ACHN (cell line): ENCODE data around the gene ERI3.

Experiments
- DNase-seq: peaks from one replicate; pipeline ENCODE4 v3.0.0-alpha.2; 2015
- in situ Hi-C: cut with HindIII; loops from 2 replicates; pipeline ENCODE4 v1.10.0; 2017; ENCODE audit warnings: low sequenced_read_pairs, low pct_ligation_motif_present, low pct_unique_long_range_greater_than_20kb

The ERI3 gene

DNA sequence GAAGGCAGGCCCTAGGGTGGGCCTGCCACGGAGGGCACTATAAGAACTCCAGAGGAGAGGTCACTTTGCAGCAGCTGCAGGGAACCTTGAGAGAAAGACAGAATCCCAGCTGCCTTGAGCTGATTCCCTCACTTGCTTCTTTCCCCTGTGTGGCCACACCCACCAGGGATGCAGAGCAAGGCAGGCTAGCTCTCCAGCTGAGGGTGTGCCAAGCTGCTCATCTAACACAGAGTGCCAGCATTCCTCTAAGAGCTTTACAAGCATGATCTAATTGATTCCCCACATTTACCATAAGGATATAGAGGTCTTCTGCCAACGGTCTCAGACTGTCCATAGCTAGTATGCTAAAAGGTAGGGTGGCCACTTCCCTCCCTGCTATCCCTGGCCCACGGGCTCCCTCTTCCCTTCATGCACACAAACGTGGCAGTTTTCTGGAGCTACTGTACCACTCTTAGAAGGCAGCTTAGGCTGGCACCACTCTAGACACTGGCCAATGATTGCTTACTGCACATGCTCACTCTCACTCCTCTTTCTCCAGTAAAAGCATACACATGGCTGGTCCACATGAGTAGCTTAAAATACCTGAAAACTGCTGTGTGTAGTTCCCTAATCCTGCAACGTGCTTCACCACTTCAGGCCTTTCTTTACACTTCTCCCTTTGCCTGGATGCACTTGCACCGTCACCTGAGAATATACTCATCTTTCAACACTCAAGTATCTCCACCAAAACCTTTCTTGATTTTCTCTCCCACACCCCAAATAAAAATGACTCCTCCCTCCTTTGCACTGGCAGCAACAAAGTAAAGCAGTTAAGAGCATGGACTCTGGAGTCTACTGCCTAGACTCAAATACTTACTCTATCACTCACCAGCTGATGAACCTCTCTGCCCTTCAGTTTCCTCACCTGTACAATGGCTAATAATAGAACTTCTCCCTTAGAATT, 84.1 kb downstream of the ERI3 start:
- in situ Hi-C loops: no loop called here
- DNase-seq: no peak

- in situ Hi-C loops: no loop called here
- no peak for DNase-seq
Measured at GRCh38 chr1:44268054-44268453, 87.0 kb downstream of the ERI3 start.

GRCh38 chr1:44267438-44267837, 87.6 kb downstream of the ERI3 start:
- in situ Hi-C loops: no loop called here
- no peak for DNase-seq

DNA sequence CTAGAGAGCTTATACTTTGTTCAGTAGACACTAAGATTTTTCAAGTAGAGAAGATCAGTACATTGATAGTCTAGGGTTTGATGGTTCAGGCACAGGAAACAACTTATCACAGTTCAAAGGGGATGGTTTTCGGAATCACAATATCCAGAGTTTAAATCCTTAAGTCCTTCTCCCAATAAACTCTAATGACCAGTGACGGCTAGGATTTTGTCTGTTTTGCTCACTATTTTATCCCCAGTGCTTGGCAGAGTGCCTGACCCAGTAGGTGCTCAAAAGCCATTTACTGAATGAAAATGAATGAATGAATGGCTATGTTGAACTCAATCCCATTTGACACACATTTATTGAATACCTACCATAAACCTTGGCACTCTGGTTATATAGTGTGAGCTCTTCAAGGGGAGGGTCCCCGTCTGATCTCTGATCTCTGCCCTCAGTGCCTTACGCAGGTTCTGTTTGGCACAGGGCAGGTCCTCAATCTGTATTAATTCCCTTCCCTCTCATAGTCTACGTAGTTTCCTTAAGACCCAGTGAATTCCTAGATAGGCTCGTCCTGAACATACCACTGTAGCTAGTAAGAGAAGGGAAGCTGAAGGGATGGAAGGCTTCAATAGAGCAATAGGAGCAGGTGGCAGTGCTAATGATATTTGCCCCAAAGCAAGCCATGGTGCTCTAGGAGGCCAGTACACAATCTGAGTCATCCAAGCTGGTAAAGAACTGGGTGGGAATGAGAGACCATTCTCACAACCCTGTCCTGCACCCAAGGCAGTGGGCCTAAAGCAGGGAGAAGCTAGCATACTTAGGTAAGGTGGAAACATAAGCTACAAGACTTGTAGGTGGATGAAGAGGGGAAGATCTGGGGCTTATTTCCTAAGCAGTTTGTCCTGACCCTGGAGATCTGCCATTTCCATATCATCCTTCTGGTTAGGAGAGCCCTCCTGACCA, 88.4 kb downstream of the ERI3 start:
- no peak for DNase-seq
- in situ Hi-C loops: no loop called here

DNA sequence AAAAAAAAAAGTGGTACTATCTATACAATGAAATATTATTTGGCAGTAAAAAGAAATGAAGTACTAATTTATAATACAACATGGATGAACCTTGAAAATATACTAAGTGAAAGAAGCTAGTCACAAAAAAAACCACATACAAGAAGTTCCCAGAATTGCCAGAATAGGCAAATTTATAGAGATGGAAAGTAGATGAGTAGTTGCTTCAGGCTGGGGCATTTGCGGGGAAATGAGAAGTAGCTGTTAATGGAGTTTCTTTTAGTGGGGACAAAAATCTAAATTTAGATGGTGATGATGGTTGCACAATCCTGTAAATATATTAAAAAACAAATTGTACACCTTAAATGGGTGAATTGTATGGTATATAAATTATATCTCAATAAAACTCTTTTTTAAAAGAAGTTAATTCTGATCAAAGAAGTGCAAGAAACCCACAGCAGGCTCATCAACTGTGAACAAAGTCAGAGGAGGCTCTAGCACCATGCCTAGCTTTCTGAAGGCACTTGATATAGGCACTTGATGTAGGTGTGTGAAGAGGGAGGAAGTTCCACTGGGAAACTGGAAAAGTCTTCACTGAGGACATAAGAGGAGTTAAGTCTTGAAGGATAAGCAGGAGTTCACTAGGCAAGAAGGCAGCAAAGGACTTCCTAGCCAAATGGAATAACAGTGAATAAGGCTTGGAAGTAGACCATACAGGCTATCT, 89.2 kb downstream of the ERI3 start:
- no peak for DNase-seq
- in situ Hi-C loops: no loop called here

GRCh38 chr1:44264451-44264771, 90.6 kb downstream of the ERI3 start:
- in situ Hi-C loops: no loop called here
- no peak for DNase-seq

DNA sequence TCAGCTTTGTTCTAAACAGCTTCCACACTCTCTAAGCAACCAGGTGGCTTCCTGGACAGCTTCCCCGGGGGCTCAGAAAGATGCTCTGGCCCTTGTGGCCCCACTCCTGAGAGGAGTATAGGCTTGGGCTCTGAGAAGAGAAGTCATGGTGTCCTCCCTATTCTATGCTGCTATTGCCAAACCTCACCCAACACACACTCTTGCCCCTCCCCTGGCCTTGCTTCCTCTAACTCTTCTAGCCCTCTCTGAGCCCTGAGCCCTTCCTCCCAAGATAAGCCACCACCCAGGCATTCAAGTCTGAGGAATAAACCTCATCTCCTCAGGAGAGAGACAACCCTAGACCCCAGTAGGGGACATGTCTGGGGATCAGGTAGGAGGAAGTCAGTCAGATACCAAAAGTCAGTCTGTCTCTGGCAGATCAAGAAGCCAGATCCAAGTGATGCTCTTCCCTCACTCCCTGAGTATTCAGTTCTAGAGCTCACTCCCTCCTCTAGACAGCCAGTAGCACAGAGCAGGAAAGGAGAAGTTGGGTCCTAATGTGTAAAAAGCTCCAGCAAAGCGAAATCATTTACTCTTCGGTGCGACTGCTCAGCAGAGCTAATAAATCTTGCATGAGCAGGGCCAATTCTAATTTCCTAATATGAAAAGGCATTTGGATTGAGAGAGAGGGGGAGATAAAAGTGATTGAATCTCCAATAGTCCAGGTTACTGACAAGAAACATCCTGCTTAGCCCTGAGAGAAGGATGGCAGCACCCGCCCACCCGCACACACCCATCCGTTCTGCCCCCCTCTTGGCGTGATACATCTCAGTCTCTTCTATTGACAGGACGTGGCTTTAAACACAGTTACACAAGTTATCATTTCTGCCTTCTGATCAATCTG, 91.2 kb downstream of the ERI3 start:
- in situ Hi-C loops: no loop called here
- no peak for DNase-seq

DNA sequence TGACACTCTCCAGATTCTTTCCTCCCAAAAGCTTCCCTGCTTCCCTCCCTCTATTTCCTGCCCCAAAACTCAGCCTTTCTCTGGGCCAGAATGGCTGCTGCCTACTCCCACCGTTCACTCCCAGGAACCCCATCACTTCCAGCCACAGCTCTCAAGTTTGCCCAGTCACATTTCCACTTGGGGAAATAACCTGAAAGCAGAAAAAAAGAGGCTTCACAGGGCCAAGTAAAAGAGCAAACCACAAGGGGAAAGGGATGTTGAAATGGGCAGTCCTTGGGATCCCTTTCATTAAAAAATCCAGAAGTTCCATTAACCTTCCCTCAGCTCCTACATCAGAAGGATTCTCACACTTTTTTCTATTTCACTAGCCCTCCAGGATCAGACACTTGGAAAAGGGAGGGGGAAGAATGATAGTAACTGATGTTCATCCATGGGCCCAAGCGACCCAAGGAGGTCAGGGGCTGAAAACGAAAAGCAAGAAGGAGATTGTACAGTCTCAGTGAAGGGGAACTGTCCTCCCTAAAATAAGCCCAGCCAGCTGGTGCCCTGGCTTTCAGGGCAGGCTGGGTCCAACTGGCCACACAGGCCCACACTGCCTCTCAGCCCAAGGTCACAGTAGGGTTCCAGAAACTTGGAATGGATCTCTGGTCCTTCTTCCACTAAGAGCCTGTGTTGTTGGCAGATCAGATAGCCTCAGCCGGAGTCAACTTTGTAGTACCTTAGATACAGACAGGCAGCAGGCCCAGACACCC, 92.1 kb downstream of the ERI3 start:
- in situ Hi-C loops: no loop called here
- no peak for DNase-seq

DNA sequence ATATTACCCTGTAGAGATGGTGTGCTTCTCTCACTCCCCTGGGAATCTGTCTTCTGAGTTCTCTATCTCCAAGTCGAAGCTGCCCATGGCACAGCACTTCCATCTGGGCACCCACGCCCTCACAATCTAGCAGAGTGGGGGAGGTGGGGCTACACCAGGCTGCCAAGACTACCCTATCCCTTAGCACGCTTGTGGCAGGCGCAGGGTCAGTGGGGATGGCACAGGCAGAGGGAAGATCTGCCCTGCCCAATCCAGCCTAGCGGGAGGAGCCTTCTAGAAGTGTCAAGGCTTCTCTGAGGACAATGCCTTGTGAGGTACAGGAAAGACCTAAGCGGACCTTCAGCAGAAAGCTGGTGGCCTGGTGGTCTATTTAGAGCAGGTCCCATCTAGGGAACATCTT, 92.6 kb downstream of the ERI3 start:
- in situ Hi-C loops: no loop called here
- DNase-seq: no peak

DNA sequence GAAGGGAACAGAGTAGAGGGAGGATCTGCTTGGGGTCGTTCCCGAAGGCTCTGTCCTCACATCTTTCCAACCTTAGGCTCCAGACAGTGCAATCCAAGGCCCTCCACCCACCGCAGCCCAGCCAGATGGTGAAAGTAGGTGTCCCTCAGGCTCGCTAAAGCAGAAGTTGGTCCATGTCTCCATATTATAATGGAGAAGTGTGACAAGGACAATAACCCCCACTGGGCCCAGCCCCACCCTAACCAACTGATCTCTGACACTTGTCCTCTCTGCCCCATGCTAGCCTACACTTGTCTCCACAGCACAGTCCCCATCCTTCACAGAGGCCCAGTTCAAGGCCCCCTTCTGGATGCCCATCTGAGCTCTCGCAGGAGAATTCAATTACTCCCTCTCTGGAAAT, 93.1 kb downstream of the ERI3 start:
- in situ Hi-C loops: no loop called here
- no peak for DNase-seq

GRCh38 chr1:44261171-44261817, 93.8 kb downstream of the ERI3 start:
- no peak for DNase-seq
- in situ Hi-C loops: no loop called here

DNA sequence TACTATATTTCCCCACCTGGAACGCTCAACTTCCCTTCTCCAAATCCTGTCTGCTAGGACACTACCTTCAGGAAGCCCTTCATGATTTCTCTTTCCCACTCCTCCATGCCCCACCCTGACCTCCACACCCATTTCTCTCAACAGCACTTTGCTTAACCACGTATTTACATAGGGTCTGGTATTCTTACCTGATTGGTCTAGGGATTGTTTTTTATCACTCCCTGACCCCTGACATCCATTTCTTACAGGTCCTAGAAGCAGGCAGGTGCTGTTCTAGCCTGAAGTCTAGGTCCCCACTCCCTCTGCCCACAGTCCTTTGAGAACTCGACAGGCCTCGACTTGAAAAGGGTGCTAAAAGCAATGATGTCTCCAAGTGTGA, 94.3 kb downstream of the ERI3 start:
- in situ Hi-C loops: no loop called here
- DNase-seq: no peak

- in situ Hi-C loops: no loop called here
- DNase-seq: no peak
Measured at GRCh38 chr1:44259090-44259489, 96.0 kb downstream of the ERI3 start.

GRCh38 chr1:44256762-44257554, 98.1 kb downstream of the ERI3 start:
- in situ Hi-C loops: no loop called here
- DNase-seq: no peak

DNA sequence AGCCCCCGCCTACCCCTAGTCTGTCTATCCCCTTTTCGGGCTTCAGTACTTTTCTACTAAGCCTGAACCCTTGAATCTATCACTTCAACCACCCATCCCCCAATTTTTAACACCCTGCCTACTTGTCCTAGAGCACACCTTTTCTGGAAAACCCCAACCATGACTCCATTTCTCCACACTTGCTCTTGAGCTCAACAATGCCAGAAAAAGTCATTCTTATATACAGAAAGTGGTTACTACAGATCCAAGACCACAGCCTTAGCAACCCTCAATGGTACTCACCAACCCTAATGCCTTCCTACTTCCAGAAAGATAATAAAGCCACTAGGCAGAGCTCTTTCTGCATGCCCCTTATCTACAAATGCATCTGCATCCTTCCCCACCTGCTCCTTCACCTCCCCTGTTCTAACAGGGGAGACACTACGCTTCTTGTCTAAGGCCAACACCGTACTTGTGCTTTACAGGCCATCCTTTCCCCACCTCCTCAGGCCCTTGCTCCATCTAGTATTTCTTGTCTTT, 100.6 kb downstream of the ERI3 start:
- in situ Hi-C loops: no loop called here
- no peak for DNase-seq

DNA sequence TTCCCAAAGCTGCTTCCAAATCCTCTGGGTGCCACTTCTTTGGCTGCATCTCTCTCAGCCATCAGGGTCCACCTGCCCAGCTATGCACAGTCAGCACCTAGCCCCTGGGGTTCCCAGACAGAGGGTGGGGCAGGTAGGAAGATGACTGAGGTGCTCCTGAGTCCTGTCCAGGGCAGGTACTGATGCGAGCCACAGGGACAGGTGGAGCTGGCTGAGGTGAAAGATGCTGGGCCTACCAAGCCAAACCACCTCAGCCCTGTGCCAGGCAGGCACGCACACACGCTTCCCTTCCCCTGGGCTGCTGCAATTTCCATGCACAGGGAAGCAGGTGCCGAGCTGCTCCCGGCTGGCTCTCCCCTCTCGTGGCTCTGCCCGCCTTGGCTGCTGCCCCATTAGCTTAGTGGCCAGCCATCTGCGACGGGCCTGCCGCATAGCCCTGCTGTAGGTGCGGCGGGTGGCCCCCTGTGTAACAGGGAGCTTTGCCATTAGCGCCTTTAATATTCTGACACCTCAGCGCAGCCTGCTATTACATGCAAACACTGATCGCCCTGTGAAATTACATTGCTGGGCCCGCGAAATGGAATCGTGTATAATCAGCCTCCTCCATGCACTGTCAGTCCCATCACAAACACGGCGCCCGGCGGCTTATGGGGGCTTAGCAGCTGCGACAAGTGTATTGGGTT, 102.9 kb downstream of the ERI3 start:
- in situ Hi-C loops: no loop called here
- DNase-seq: no peak
